ENCODE results near the gene ALPG. TPM values are rescaled to one million over a fixed set of nuclear protein-coding genes. Genes with fewer than 3 reads are reported as not detected.

Gene ALPG
- total and polyA plus RNA-seq, 10 of the 15 experiments (the other 5 are each of a cell fraction or from before 2014, with no cell fraction given), result not detected

DNA sequence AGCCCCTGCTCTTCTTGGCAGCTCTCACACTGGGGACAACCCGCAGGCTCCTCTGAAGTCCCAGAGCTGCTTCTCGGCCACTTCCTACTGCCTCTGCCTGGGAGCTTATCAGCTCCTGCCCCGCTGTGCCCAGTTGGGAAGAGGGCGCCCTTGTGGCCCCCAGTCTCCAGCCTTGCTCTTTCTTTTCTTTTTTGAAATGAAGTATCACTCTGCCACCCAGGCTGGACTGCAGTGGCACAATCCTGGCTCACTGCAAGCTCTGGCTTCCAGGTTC, 28.7 kb downstream of the ALPG start:
- no peaks in the 10 kb centered on the region for H3K36me3 ChIP-seq (ENCODE audit: control insufficient read depth in 2 of 2, insufficient read depth in 2 of 2, low read length in 1 of 2)
- no peak overlapping the region for H3K9ac ChIP-seq (ENCODE audit: control insufficient read depth, insufficient read depth, low read length)
- SMC1A ChIA-PET (ENCODE audit: uncharacterized antibody, unreplicated experiment), result no interaction called here
- FAIRE-seq, result no peak
- POLR2A ChIA-PET, result no interaction called here
- in situ Hi-C loops (cut with MboI) (no loop called here), intact Hi-C loops (cut with micrococcal nuclease; ENCODE audit: unreplicated experiment) (no loop called here)
- H3K9me3 ChIP-seq (replicated peaks; ENCODE audit: control insufficient read depth, insufficient read depth, low read length), result no peaks in the 10 kb centered on the region
- no TSS peak for BruUV-seq (replicated peaks)
- RAD21 ChIA-PET (ENCODE audit: unreplicated experiment), result no interaction called here
- DNase-seq (ENCODE audit: low read depth, low spot score), result no peak
- H2AFZ ChIP-seq (ENCODE audit: control insufficient read depth, low read depth, low read length), result no peak overlapping the region
- no peak for ATAC-seq
- H3K27ac ChIP-seq (ENCODE audit: control insufficient read depth, insufficient read depth), result no peak overlapping the region
- H3K27me3 ChIP-seq (replicated peaks in 1 of 2; ENCODE audit: control insufficient read depth in 2 of 2, insufficient read depth in 2 of 2, low read length in 1 of 2), result no peaks in the 10 kb centered on the region; a peak in 2 of 4 replicates
- H3K4me1 ChIP-seq (ENCODE audit: control insufficient read depth, insufficient read depth, low read length), result no peaks in the 10 kb centered on the region
- H3K4me3 ChIP-seq, result no peak overlapping the region
- H4K20me1 ChIP-seq (ENCODE audit: control insufficient read depth, insufficient read depth), result no peaks in the 10 kb centered on the region
- H3K79me2 ChIP-seq (ENCODE audit: control insufficient read depth, insufficient read depth, low read length), result no peaks in the 10 kb centered on the region
- CTCF ChIA-PET, result interaction anchor here (2.1 to 2.5 kb wide), 2 partner anchors 12 to 68 kb away, joined by 4 to 7 read pairs; no protein-coding TSS in a partner anchor
- 35% methylated on average over 4 of the region's 4 CpGs for WGBS (ENCODE audit: insufficient coverage, insufficient replicate concordance, low lambda C conversion rate, missing lambda C conversion rate)
- no peak overlapping the region for H3K4me2 ChIP-seq (ENCODE audit: control insufficient read depth, insufficient read depth)
- TF ChIP-seq PRDM15 (CRISPR knock-in tag; IDR thresholded peaks at IDR 0.05) (no peak), RCOR1 (conservative IDR thresholded peaks at IDR 0.05; ENCODE audit: low read depth, low read length) (no peak), E2F8 (IDR thresholded peaks at IDR 0.05; ENCODE audit: low read depth, partially characterized antibody) (no peak), CHD2 (IDR thresholded peaks at IDR 0.05; ENCODE audit: borderline replicate concordance, low read depth, low read length) (no peak), CEBPB (IDR thresholded peaks at IDR 0.05; ENCODE audit: borderline replicate concordance in 1 of 2, low read depth in 2 of 2, low read length in 2 of 2) (no peak), MAX (IDR thresholded peaks at IDR 0.05; ENCODE audit: low read depth, low read length) (no peak), GATAD2B (conservative IDR thresholded peaks at IDR 0.05; ENCODE audit: low read depth) (no peak), EP300 (IDR thresholded peaks at IDR 0.05; ENCODE audit: borderline replicate concordance in 1 of 2, control insufficient read depth in 1 of 2, low read depth in 2 of 2, low read length in 2 of 2) (no peak), MTA2 (IDR thresholded peaks at IDR 0.05; ENCODE audit: low read depth) (no peak), HSF1 (IDR thresholded peaks at IDR 0.05; ENCODE audit: low read depth, low read length) (no peak), RBBP5 (conservative IDR thresholded peaks at IDR 0.05) (no peak), CBX5 (IDR thresholded peaks at IDR 0.05; ENCODE audit: low read depth) (no peak), ATF2 (IDR thresholded peaks at IDR 0.05; ENCODE audit: low read length) (no peak)
- TF ChIP-seq, protein P1, sequence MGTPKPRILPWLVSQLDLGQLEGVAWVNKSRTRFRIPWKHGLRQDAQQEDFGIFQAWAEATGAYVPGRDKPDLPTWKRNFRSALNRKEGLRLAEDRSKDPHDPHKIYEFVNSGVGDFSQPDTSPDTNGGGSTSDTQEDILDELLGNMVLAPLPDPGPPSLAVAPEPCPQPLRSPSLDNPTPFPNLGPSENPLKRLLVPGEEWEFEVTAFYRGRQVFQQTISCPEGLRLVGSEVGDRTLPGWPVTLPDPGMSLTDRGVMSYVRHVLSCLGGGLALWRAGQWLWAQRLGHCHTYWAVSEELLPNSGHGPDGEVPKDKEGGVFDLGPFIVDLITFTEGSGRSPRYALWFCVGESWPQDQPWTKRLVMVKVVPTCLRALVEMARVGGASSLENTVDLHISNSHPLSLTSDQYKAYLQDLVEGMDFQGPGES (IDR thresholded peaks at IDR 0.05), result no peak

Measured in GM12878 (cell line).